Lower lobe of right lung (tissue), 2 donors: ENCODE measurements around the gene ADAMTS2. TPM values are rescaled to one million over a fixed set of nuclear protein-coding genes. Genes with fewer than 3 reads are reported as not detected.

Experiments
- ATAC-seq, 2 donors: fragments of 200-7000 bp; cut with Tn5 transposase; one replicate each; pipeline ENCODE4 v1.9.1; 2020 to 2022; ENCODE audit warnings: mild to moderate bottlenecking in 2 of 2, moderate library complexity in 2 of 2
- DNase-seq: peaks from one replicate; pipeline ENCODE4 v3.0.0-alpha.2; 2020
- H3K27ac ChIP-seq: fragments of 200-600 bp; one replicate; pipeline ENCODE4 v1.8.0; 2022
- H3K27me3 ChIP-seq: fragments of 200-600 bp; one replicate; pipeline ENCODE4 v1.8.0; 2022; ENCODE audit warnings: low read depth
- H3K36me3 ChIP-seq: fragments of 200-600 bp; one replicate; pipeline ENCODE4 v1.8.0; 2022; ENCODE audit warnings: mild to moderate bottlenecking
- H3K4me1 ChIP-seq: fragments of 200-600 bp; one replicate; pipeline ENCODE4 v1.8.0; 2022
- H3K4me3 ChIP-seq: fragments of 200-600 bp; one replicate; pipeline ENCODE4 v1.8.0; 2022; ENCODE audit warnings: mild to moderate bottlenecking
- H3K9me3 ChIP-seq: fragments of 200-600 bp; one replicate; pipeline ENCODE4 v1.8.0; 2022
- CTCF ChIP-seq: fragments of 200-600 bp; IDR thresholded peaks from one replicate; pipeline ENCODE4 v1.8.0; 2022; ENCODE audit warnings: antibody characterized with exemption, mild to moderate bottlenecking
- intact Hi-C: fragments of 100-400 bp; cut with DNase I; formaldehyde crosslinking; loops from one replicate; pipeline ENCODE4 v1.11.0; 2022
- long read RNA-seq: library from polyadenylated mRNA; unstranded; transcript quantifications from one replicate; pipeline ENCODE4 v2.0.0, GENCODE V29; 2021
- total RNA-seq: library from RNA; stranded (reverse); fragmentation: NEBNext Ultra II Directional; extraction: Animal tissue kit (Norgen Biotek cat#: 25700); gene quantifications from one replicate; pipeline ENCODE4 v1.2.1, GENCODE V29; 2021
- donor health status: DM: no; HTN: yes; CAD: no; lungs with severe emphysema.

ADAMTS2 gene
- total RNA-seq = 13.0 TPM
- long read RNA-seq, full-length matches to known transcripts = 13 of 33 reads
- long read RNA-seq, partial matches to known transcripts = 10 of 33 reads
- long read RNA-seq, other reads (novel, unspliced or antisense) = 10 of 33 reads

- Histone ChIP-seq H3K27me3 (peaks cover 50% of the 10 kb centered on the region), H3K4me1 (peaks cover 8% of the 10 kb centered on the region), H3K36me3 (no peaks in the 10 kb centered on the region), H3K4me3 (peak within 1 kb of the TSS; percentile 61), H3K9me3 (no peaks in the 10 kb centered on the region), H3K27ac (peak within 1 kb of the TSS; percentile 49)
- ATAC-seq = peak; percentile 33 to 55
- intact Hi-C loops = no loop called here
- DNase-seq = peak; percentile 47
- TF ChIP-seq CTCF = no peak
Observed at GRCh38 chr5:179345433-179346321, at the start of gene ADAMTS2. ADAMTS2 (minus strand) TSS chr5:179345461; CDS start chr5:179345328, 133 bp downstream.

- no peak for TF ChIP-seq CTCF
- Histone ChIP-seq H3K4me1 (no peaks in the 10 kb centered on the region), H3K4me3 (no peak overlapping the region), H3K27me3 (no peaks in the 10 kb centered on the region), H3K36me3 (no peaks in the 10 kb centered on the region), H3K27ac (no peak overlapping the region), H3K9me3 (peaks cover 28% of the 10 kb centered on the region)
- no peak for ATAC-seq
- intact Hi-C loops = no loop called here
- DNase-seq = no peak
Observed at GRCh38 chr5:179393078-179393477, 47.8 kb upstream of the ADAMTS2 start.

GRCh38 chr5:179387151-179388110 lies 42.2 kb upstream of the ADAMTS2 start:
- ATAC-seq (no peak), DNase-seq (no peak)
- H3K27ac ChIP-seq = no peak overlapping the region
- H3K36me3 ChIP-seq = no peaks in the 10 kb centered on the region
- no peak for TF ChIP-seq CTCF
- H3K4me1 ChIP-seq = no peaks in the 10 kb centered on the region
- H3K4me3 ChIP-seq = no peak overlapping the region
- H3K9me3 ChIP-seq = peaks cover 25% of the 10 kb centered on the region
- intact Hi-C loops = no loop called here
- H3K27me3 ChIP-seq = peaks cover 8% of the 10 kb centered on the region

- TF ChIP-seq CTCF = no peak
- DNase-seq (no peak), ATAC-seq (no peak)
- Histone ChIP-seq H3K9me3 (peaks cover 13% of the 10 kb centered on the region), H3K36me3 (no peaks in the 10 kb centered on the region), H3K27me3 (peaks cover 8% of the 10 kb centered on the region), H3K27ac (no peak overlapping the region), H3K4me1 (no peaks in the 10 kb centered on the region), H3K4me3 (no peak overlapping the region)
- intact Hi-C loops = no loop called here
Observed at GRCh38 chr5:179385914-179386313, 40.7 kb upstream of the ADAMTS2 start.

GRCh38 chr5:179382486-179382885 lies 37.2 kb upstream of the ADAMTS2 start:
- H3K27ac ChIP-seq = no peak overlapping the region
- intact Hi-C loops = no loop called here
- no peaks in the 10 kb centered on the region for H3K4me1 ChIP-seq
- H3K36me3 ChIP-seq = no peaks in the 10 kb centered on the region
- DNase-seq = no peak
- peaks cover 4% of the 10 kb centered on the region for H3K27me3 ChIP-seq
- no peak overlapping the region for H3K4me3 ChIP-seq
- H3K9me3 ChIP-seq = no peaks in the 10 kb centered on the region
- ATAC-seq = no peak
- no peak for TF ChIP-seq CTCF
